Measurements from ENCODE around the gene ENTPD6. TPM values are rescaled to one million over a fixed set of nuclear protein-coding genes. Genes with fewer than 3 reads are reported as not detected.

ENTPD6 gene
- total RNA-seq, 1 experiment from 2014 or later, result 80.4 TPM

DNA sequence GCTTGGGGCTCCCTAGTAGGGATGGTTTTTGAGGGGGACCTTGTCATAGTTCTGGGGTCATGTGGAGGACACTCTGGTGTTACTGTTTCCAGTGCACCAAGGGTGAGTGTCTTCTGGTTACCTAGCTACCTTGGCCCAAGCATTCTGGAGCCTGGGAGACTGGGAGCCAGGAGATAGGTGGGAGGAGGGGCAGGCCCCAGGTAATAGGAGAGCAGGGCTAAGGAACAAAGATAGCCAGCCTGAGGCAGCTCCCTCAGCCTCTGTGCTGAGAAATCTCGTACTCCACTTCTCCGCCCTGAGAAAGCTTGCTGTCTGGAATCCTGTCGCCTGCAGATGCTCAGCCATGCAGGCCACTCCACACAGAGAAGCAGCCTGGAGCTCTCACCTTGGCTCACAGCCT is 8.3 kb upstream of the ENTPD6 start:
- H3K27ac ChIP-seq, result no peak overlapping the region
- CTCF ChIA-PET, result no interaction called here
- no peaks in the 10 kb centered on the region for H3F3A ChIP-seq (ENCODE audit: insufficient read depth, low read depth)
- H3K4me3 ChIP-seq, result no peak overlapping the region
- no peak for DNase-seq
- H3K27me3 ChIP-seq (ENCODE audit: insufficient read depth, low read depth), result no peaks in the 10 kb centered on the region
- POLR2A ChIA-PET (ENCODE audit: unreplicated experiment), result no interaction called here
- no peak for TF ChIP-seq EZH2 (IDR thresholded peaks at IDR 0.05; ENCODE audit: low read depth)
- TF ChIP-seq, protein P1, sequence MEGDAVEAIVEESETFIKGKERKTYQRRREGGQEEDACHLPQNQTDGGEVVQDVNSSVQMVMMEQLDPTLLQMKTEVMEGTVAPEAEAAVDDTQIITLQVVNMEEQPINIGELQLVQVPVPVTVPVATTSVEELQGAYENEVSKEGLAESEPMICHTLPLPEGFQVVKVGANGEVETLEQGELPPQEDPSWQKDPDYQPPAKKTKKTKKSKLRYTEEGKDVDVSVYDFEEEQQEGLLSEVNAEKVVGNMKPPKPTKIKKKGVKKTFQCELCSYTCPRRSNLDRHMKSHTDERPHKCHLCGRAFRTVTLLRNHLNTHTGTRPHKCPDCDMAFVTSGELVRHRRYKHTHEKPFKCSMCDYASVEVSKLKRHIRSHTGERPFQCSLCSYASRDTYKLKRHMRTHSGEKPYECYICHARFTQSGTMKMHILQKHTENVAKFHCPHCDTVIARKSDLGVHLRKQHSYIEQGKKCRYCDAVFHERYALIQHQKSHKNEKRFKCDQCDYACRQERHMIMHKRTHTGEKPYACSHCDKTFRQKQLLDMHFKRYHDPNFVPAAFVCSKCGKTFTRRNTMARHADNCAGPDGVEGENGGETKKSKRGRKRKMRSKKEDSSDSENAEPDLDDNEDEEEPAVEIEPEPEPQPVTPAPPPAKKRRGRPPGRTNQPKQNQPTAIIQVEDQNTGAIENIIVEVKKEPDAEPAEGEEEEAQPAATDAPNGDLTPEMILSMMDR (conservative IDR thresholded peaks at IDR 0.05), result no peak
- no TSS peak for BruUV-seq (replicated peaks)
- H2AFZ ChIP-seq, result no peak overlapping the region
- H4K20me1 ChIP-seq (ENCODE audit: insufficient read depth), result no peaks in the 10 kb centered on the region
- intact Hi-C loops (cut with micrococcal nuclease; ENCODE audit: unreplicated experiment), result no loop called here
- H3K79me2 ChIP-seq (ENCODE audit: low read depth), result no peaks in the 10 kb centered on the region
- H3K4me1 ChIP-seq (replicated peaks; ENCODE audit: insufficient read depth), result no peaks in the 10 kb centered on the region
- H3K4me2 ChIP-seq, result no peak overlapping the region
- no peaks in the 10 kb centered on the region for H3K36me3 ChIP-seq (ENCODE audit: low read depth)
- H3K9me3 ChIP-seq (ENCODE audit: insufficient read depth, low read depth), result no peaks in the 10 kb centered on the region; the same call in 1 of the 2 replicates
- no peaks in the 10 kb centered on the region for H3K9me2 ChIP-seq (ENCODE audit: insufficient read depth)

DNA sequence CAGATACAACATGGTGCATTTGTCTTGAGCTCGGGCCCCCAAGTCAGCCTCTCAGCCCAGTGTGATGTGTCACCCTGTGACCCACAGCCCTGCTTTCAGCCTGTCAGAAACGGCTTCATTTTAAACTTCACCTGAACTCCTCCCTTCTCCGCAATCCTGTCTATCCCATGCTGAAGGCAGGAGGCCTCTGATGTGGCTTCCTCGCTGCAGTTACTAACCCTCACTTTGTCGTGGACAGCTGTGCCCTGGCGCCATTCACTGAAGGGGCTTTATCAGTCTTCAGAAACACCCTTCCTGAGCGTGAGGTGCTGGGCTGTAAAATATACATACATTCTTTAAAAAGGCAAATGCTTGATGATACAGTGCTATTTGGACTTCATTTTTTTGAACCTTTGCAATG is 7.9 kb upstream of the ENTPD6 start:
- no peaks in the 10 kb centered on the region for H3F3A ChIP-seq (ENCODE audit: insufficient read depth, low read depth)
- TF ChIP-seq, protein P1 (conservative IDR thresholded peaks at IDR 0.05), result no peak
- TF ChIP-seq EZH2 (IDR thresholded peaks at IDR 0.05; ENCODE audit: low read depth), result no peak
- no peak overlapping the region for H2AFZ ChIP-seq
- H3K79me2 ChIP-seq (ENCODE audit: low read depth), result no peaks in the 10 kb centered on the region
- no peaks in the 10 kb centered on the region; the same call in 1 of the 2 replicates for H3K9me3 ChIP-seq (ENCODE audit: insufficient read depth, low read depth)
- intact Hi-C loops (cut with micrococcal nuclease; ENCODE audit: unreplicated experiment), result no loop called here
- H3K27ac ChIP-seq, result no peak overlapping the region
- ChIA-PET CTCF (no interaction called here), POLR2A (ENCODE audit: unreplicated experiment) (no interaction called here)
- H3K4me3 ChIP-seq, result no peak overlapping the region
- no peaks in the 10 kb centered on the region for H4K20me1 ChIP-seq (ENCODE audit: insufficient read depth)
- no peaks in the 10 kb centered on the region for H3K36me3 ChIP-seq (ENCODE audit: low read depth)
- no peaks in the 10 kb centered on the region for H3K27me3 ChIP-seq (ENCODE audit: insufficient read depth, low read depth)
- no peak for DNase-seq
- H3K4me1 ChIP-seq (replicated peaks; ENCODE audit: insufficient read depth), result no peaks in the 10 kb centered on the region
- no TSS peak for BruUV-seq (replicated peaks)
- no peaks in the 10 kb centered on the region for H3K9me2 ChIP-seq (ENCODE audit: insufficient read depth)
- no peak overlapping the region for H3K4me2 ChIP-seq

DNA sequence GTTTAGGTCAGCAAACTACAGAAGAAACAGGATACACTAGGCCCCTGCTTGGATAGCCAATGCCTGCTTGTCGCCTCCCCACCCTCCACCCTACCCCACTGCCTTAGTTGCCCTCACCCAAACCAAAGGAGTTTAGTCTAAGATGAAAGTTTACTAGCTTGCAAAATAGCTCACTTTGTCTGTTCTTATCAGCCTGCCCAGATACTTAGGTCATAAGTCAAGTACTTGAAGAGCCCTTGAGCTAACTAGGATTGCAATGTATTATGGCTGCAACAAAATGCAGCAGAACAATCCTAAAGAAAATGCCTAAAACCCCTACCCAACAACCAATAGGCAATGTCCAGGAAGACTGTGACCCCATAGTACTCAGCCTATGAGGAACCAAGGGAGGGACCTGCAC is 7.3 kb upstream of the ENTPD6 start:
- Histone ChIP-seq H3K4me1 (replicated peaks; ENCODE audit: insufficient read depth) (no peaks in the 10 kb centered on the region), H3K9me2 (ENCODE audit: insufficient read depth) (no peaks in the 10 kb centered on the region), H3K79me2 (ENCODE audit: low read depth) (no peaks in the 10 kb centered on the region), H3K9me3 (ENCODE audit: insufficient read depth, low read depth) (no peaks in the 10 kb centered on the region; the same call in 1 of the 2 replicates), H3F3A (ENCODE audit: insufficient read depth, low read depth) (no peaks in the 10 kb centered on the region), H3K27me3 (ENCODE audit: insufficient read depth, low read depth) (no peaks in the 10 kb centered on the region), H3K27ac (no peak overlapping the region), H3K4me2 (no peak overlapping the region), H3K4me3 (no peak overlapping the region), H2AFZ (no peak overlapping the region), H4K20me1 (ENCODE audit: insufficient read depth) (no peaks in the 10 kb centered on the region), H3K36me3 (ENCODE audit: low read depth) (no peaks in the 10 kb centered on the region)
- TF ChIP-seq EZH2 (IDR thresholded peaks at IDR 0.05; ENCODE audit: low read depth), result no peak
- TF ChIP-seq, protein P1 (conservative IDR thresholded peaks at IDR 0.05), result no peak
- POLR2A ChIA-PET (ENCODE audit: unreplicated experiment), result no interaction called here
- DNase-seq, result no peak
- intact Hi-C loops (cut with micrococcal nuclease; ENCODE audit: unreplicated experiment), result no loop called here
- CTCF ChIA-PET, result no interaction called here
- no TSS peak for BruUV-seq (replicated peaks)

Data from PC-9 (cell line).